Pericardium fibroblast (primary cell): ENCODE data around the gene RDH5. TPM values are rescaled to one million over a fixed set of nuclear protein-coding genes. Genes with fewer than 3 reads are reported as not detected.

Experiments used
- total RNA-seq: library from RNA; depleted of rRNA; stranded (reverse); fragments of >200 nt; gene quantifications from 2 replicates; pipeline ENCODE4 v1.2.3, GENCODE V29; 2015

The RDH5 gene
- total RNA-seq: 3.1 and 8.1 TPM in 2 replicates

GRCh38 chr12:55720071-55720564 is at the start of gene RDH5:
Gene RDH5 (plus strand): TSS chr12:55720393. CDS start chr12:55721185, 792 bp downstream.

GRCh38 chr12:55707841-55708694 is 12.1 kb upstream of the RDH5 start, which contains the start of gene ITGA7:
Gene ITGA7 (minus strand): TSS chr12:55707904. CDS start chr12:55707682, 222 bp downstream.

GRCh38 chr12:55715833-55716581 is 4.2 kb upstream of the RDH5 start, which contains the start of gene BLOC1S1:
Gene BLOC1S1 (plus strand): TSS chr12:55716046. CDS start chr12:55716052, 6 bp downstream.

GRCh38 chr12:55728939-55729818 is 9.0 kb downstream of the RDH5 start, which contains the start of gene CD63:
Gene CD63 (minus strand): TSS chr12:55729009. CDS start chr12:55728341, 668 bp downstream.

GRCh38 chr12:55742719-55743405 is 22.7 kb downstream of the RDH5 start, which contains the start of gene GDF11:
Gene GDF11 (plus strand): TSS chr12:55743122. CDS start chr12:55743317, 195 bp downstream.

Other genes with a start within 250 kb of the RDH5 start
- not detected in 2 replicates for gene OR6C68, start 228.0 kb upstream of the RDH5 start, total RNA-seq
- gene OR6C4, start 170.8 kb upstream of the RDH5 start, total RNA-seq: not detected in 2 replicates
- not detected in 2 replicates for gene OR2AP1, start 147.9 kb upstream of the RDH5 start, total RNA-seq
- gene OR10P1, start 83.5 kb upstream of the RDH5 start, total RNA-seq: not detected in 2 replicates
- 15.5 and 18.5 TPM in 2 replicates for gene ITGA7, start 12.5 kb upstream of the RDH5 start, total RNA-seq
- gene BLOC1S1, start 4.3 kb upstream of the RDH5 start, total RNA-seq: 138 and 163 TPM in 2 replicates
- 1,149 and 1,628 TPM in 2 replicates for gene CD63, start 8.6 kb downstream of the RDH5 start, total RNA-seq
- gene GDF11, start 22.7 kb downstream of the RDH5 start, total RNA-seq: 7.9 and 10.4 TPM in 2 replicates
- 81.9 and 98.8 TPM in 2 replicates for gene SARNP, start 97.3 kb downstream of the RDH5 start, total RNA-seq
- 18.8 and 28.9 TPM in 2 replicates for gene ORMDL2, start 97.6 kb downstream of the RDH5 start, total RNA-seq
- gene DNAJC14, start 109.2 kb downstream of the RDH5 start, total RNA-seq: 32.1 and 38.2 TPM in 2 replicates
- gene MMP19, start 122.5 kb downstream of the RDH5 start, total RNA-seq: 20.8 and 25.9 TPM in 2 replicates
- 29.2 and 38.9 TPM in 2 replicates for gene PYM1, start 207.5 kb downstream of the RDH5 start, total RNA-seq
- 23.0 and 53.5 TPM in 2 replicates for gene DGKA, start 210.8 kb downstream of the RDH5 start, total RNA-seq
- 0.47 TPM in 1 of 2 replicates, not detected in the other for gene PMEL, start 245.6 kb downstream of the RDH5 start, total RNA-seq
- gene CDK2, start 246.4 kb downstream of the RDH5 start, total RNA-seq: 10.5 and 17.5 TPM in 2 replicates